NCI-H524 (cell line): ENCODE data around the gene OBP2A.

ENCODE experiments used
- DNase-seq, 2 experiments: peaks; one replicate each; lab custom pipeline; 2025; lab: John Stamatoyannopoulos, UW

Gene OBP2A

DNA sequence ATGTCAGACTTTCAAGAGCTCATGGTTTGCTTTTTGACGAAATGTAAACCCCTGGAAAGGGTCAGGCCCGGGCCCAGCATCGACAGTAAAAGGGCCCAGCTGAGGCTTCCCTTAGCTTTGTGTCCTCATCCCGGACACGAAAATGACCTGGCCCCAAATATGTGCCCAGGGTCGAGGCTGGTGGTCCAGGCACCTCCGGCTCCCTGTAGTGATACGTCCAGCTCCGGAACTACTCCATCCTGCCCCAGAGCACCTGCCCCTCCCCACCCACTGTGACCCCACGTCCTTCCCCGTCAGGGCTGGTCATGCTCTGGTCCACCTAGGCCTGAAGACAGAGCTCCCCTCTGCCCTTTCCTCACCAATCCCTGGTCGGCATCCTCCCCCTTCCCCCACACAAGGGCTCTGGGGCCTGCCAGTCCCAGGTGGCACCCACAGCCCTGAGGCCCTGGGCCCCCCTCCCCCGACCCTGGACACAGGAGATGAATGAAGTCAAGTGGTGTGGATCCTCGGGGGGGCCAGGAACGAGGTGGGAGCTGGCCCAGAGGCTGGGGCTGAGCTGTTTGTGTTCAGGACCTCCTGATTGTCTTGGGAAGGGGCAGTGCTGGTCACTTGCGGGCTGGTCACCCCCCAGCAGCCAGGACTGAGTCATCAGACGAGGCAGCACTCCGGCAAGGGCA is 6.2 kb downstream of the OBP2A start:
- DNase-seq = no peak

GRCh38 chr9:135552698-135553171 is 6.8 kb downstream of the OBP2A start:
- no peak for DNase-seq

DNA sequence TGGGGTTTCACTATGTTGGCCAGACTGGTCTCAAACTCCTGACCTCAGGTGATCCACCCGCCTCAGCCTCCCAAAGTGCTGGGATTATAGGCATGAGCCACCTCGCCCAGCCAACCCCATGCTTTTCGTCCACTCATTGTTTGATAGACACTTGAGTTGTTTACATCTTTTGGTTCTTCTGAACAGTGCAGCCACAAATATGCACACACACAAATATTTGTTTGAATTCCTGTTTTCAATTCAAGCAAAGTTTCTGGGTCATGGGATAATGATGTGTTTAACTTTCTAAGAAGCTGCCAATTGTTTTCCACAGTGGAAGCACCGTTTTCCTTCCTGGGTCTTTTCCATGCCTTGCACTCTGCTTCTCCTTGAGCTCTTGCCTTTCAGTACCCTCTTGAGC is 8.8 kb downstream of the OBP2A start:
- no peak for DNase-seq

GRCh38 chr9:135555203-135555602 is 9.3 kb downstream of the OBP2A start:
- no peak for DNase-seq

DNA sequence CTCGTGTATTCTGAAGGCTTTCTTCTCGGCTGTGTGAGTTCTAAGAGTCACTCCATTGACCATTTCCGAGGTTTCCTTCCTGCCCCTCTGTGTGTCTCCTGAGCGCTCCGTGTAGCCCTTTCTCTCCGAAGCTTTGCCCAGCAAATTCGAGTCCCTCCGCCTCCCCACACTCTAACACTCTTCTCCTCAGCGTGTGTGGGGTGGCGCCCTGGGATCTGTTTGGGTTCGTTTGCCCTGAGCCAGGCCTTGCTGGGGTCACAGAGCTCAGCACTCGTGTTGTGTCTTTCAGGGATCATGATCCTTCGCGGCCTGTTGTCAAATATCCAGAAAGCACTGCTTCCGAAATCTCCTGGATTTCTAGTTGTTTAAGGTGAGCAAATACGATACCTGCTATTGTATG is 10.0 kb downstream of the OBP2A start:
- DNase-seq = no peak

DNA sequence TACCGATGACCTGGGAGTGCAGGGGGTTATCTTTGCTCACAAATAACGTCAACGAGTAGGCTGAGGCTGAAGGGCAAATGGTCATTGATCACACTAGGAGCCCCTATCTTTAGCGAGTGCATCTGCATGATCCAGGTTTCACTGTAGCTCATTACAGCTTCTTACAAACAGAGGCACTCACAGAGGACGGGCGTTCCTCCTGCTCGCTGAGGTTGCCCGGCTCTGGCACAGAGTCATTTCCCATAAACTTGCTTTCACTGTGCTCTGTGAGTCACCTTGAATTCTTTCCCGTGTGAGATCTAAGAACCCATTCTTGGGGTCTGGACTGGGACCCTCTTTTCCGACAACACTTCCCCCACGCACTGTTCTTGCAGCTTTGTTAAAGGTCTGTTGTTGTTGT is 13.7 kb downstream of the OBP2A start:
- DNase-seq = no peak

GRCh38 chr9:135561391-135562234 is 15.7 kb downstream of the OBP2A start, which contains the start of gene PAEP:
PAEP (plus strand) TSS chr9:135561756.
- no peak for DNase-seq

GRCh38 chr9:135562235-135562745 is 16.4 kb downstream of the OBP2A start:
- no peak for DNase-seq

DNA sequence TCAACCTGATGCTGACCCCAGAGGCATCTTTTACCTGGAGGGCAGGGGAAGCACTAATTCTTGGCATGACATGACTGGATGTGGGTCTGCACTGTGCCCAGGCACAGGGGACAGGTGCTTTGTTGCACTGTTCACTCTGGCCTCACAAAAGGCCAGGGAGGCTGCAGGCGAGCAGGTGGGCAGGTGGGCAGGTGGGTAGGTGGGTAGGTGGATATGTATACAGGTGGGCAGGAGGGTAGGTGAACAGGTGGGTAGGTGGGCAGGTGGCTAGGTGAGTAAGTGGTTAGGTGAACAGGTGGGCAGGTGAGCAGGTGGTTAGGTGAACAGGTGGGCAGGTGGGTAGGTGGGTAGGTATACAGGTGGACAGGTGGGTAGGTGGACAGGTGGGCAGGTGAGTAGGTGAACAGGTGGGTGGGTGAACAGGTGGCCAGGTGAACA is 17.1 kb downstream of the OBP2A start:
- DNase-seq = no peak

DNA sequence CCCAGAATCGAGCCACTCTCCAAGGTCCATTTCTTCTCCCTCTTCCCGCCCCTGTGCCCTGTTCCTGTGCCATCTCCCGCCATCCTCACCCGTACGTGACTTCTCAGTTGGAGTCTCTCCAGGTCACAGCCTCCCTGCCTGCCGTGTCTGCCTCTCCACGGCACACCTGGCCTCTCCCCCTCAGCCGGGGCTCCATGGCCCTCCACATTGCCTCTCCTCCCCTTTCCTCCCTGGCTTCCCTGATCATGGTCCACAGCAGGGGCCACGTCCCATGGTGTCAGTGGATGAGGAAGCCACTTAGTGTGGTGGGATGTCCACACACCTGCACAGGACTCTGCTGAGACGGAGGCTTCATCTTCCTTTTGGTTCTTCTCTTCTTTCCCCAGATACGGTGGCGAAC is 17.9 kb downstream of the OBP2A start:
- DNase-seq = no peak

DNA sequence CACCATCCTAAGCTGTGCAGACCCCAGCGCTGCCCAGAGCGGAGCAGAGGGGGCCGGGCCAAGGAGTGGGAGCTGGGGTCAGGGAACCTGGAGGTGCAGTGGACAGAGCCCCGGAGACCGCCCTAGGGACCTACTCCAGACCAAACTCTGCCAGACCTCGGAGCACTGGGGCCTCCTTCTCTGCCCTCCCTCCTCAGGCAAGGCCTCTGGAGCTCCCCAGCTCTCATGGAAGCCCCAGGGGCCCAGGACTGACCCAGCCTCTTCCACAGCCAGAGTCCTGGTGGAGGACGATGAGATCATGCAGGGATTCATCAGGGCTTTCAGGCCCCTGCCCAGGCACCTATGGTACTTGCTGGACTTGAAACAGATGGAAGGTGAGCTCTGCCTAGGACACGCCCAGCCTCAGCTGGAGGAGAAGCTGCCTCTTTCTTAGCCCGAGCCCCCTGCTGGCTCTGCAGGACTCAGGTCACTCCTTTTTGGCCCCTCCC is 19.3 kb downstream of the OBP2A start:
- DNase-seq = peak in 1 of 2 experiments; percentile 44

DNA sequence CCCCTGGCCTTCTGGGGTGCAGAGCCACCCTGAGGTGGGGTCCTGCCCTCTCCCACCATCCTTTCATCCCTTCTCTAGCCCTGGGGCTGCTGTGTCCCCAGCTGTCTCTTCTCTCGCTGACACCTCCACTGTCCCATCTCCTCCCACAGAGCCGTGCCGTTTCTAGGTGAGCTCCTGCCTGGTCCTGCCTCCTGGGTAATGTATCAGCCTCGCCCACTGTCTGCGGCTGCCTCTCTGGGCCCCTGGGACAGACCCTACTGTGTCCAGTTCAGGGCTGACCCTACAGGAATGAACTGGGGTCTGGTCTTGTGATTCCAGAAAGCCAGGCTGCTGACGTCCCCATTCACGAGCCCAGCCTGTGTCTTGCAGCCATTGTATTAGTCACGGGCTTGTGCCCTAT is 19.7 kb downstream of the OBP2A start:
- no peak for DNase-seq

DNA sequence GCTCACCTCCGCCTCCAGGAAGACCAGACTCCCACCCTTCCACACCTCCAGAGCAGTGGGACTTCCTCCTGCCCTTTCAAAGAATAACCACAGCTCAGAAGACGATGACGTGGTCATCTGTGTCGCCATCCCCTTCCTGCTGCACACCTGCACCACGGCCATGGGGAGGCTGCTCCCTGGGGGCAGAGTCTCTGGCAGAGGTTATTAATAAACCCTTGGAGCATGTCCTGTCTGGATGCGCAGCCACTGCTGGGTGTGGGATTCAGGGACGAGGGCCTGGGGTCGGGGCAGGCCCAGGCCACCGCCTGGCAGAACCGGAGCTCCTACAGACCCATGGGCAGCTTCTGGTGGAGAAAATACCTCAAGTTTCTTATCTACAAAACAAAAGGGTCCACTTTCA is 20.6 kb downstream of the OBP2A start:
- no peak for DNase-seq

DNA sequence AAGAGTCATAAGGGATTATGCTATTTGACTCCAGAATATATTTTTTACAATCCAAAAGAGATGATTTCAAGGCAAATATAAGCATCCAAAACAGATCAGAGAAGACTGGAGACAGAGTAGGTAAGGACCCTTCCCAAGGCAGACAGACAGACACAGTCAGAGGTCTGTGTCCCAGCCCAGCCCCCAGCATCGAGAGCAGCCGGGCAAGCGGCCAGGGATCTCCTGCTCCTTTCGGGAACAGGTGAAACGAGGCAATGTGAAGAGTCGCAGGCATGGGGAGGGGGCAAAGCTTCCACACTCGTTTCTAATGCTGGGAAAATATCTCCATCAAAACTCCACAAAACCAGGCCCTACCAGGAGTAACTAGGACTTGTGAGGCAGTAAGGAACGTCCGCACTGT is 21.4 kb downstream of the OBP2A start:
- no peak for DNase-seq

GRCh38 chr9:135568026-135568425 is 22.1 kb downstream of the OBP2A start:
- no peak for DNase-seq

DNA sequence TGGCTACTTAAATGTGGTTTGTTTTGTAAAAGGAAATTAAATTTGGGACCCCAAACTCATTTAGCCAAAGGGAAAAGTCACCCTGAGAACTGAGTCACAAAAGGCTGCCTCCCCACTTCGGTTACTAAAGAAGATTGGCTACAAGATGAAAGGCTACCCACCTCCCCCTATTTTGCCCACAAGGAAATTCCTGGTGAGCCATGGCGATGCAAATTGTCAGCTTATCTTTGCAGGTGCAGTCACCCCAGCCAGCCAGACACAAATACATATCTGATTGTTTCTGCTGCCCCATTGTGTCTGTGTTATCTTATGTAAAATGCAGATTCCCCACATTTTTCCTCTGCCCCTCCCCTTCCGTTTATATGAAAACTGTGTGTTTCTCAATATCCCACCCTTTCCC is 24.5 kb downstream of the OBP2A start:
- no peak for DNase-seq

DNA sequence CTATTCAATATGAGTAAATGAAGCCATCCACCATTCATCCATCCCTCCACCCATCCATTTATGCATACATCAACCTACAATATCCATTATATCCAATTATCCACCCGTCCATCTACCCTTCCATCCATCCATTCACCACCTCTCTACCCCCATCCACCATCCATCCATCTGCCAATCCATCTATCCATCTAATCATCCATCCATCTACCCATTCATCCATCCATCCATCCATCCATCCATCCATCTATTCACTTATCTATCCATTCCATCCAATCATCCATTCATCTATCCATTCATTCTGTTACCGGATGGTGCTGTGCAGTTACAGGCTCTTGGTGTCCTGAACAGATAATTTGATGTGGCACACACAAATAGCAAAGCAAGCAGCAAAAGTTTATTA is 26.3 kb downstream of the OBP2A start:
- no peak for DNase-seq

DNA sequence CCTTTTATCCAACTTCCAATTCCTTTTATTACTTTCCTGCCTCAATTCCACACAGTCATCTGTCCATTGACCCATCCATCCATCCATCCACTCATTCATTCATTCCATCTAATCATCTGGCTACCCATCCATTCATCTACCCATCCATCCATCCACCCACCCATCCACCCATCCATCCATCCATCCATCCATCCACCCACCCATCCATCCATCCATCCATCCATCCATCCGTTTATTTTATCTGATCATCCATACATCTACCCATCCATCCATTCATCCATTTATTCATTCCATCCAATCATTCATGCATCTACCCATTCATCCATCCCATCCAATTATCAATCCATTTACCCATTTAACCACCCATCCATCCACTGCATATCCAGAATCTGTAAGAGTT is 27.2 kb downstream of the OBP2A start:
- DNase-seq = no peak

- DNase-seq = no peak
These were observed 28.4 kb downstream of the OBP2A start for GRCh38 chr9:135574331-135574730.

DNA sequence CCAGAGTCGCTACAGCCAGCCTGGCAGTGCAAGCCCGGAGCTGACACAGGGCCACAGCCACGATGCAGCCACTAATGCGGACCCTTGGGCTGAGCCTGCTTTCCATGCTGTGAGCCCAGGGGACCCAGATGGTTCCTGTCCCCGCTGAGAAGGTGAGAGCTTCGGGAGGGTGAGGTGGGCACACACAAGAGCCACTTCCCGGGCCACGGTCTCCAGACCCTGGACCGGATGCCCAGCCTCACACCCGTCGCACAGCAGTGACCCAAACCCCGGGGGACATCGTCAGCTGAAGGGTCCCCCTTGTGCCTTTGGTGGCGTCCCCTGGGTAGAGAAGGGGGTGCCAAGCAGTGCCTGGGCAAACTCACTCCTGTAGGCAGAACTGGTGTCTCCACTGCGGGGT is 29.0 kb downstream of the OBP2A start:
- no peak for DNase-seq

- no peak for DNase-seq
These were observed 30.2 kb downstream of the OBP2A start for GRCh38 chr9:135575995-135576631.

- no peak for DNase-seq
These were observed 31.3 kb downstream of the OBP2A start for GRCh38 chr9:135577256-135577655.
